ENCODE measurements around the gene SLC22A16.
"Not testable (repeated sequence)": the region's sequence is repeated elsewhere in the genome, so short reads cannot be mapped to it uniquely, and the experiment has no call there.

DNA sequence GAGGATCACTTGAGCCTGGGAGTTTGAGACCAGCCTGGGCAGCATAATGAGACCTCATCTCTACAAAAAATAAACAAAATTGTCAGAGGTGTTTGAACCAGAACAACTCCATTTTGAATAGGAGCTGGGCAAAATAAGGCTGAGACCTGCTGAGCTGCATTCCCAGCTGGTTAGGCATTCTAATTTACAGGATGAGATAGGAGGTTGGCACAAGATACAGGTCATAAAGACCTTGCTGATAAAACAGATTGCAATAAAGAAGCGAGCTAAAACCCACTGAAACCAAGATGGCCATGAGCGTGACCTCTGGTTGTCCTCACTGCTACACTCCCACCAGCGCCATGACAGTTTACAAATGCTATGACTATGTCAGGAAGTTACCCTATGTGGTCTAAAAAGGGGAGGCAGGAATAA lies 11.6 kb upstream of the SLC22A16 start:
- TF ChIP-seq, protein P1, sequence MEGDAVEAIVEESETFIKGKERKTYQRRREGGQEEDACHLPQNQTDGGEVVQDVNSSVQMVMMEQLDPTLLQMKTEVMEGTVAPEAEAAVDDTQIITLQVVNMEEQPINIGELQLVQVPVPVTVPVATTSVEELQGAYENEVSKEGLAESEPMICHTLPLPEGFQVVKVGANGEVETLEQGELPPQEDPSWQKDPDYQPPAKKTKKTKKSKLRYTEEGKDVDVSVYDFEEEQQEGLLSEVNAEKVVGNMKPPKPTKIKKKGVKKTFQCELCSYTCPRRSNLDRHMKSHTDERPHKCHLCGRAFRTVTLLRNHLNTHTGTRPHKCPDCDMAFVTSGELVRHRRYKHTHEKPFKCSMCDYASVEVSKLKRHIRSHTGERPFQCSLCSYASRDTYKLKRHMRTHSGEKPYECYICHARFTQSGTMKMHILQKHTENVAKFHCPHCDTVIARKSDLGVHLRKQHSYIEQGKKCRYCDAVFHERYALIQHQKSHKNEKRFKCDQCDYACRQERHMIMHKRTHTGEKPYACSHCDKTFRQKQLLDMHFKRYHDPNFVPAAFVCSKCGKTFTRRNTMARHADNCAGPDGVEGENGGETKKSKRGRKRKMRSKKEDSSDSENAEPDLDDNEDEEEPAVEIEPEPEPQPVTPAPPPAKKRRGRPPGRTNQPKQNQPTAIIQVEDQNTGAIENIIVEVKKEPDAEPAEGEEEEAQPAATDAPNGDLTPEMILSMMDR (IDR thresholded peaks at IDR 0.05; ENCODE audit: low read depth, low read length), result not testable (repeated sequence)
- TF ChIP-seq POLR2A (IDR thresholded peaks at IDR 0.05; ENCODE audit: extremely low read depth, insufficient read length), result not testable (repeated sequence)
- TF ChIP-seq, protein P2, sequence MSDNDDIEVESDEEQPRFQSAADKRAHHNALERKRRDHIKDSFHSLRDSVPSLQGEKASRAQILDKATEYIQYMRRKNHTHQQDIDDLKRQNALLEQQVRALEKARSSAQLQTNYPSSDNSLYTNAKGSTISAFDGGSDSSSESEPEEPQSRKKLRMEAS (IDR thresholded peaks at IDR 0.05; ENCODE audit: low read depth, low read length), result not testable (repeated sequence)

Measured in NB4 (cell line).